Skeletal muscle tissue (tissue), 4 donors: ENCODE results near the gene LIN7C. TPM values are rescaled to one million over a fixed set of nuclear protein-coding genes. Genes with fewer than 3 reads are reported as not detected.
A peak's percentile ranks its signal among the peaks of the same experiment; 100 is the strongest.

Experiments
- H3K27ac ChIP-seq: one replicate; pipeline ENCODE4 v1.7.0; 2013; ENCODE audit warnings: mild to moderate bottlenecking, low read depth, low read length, inconsistent platforms
- H3K27me3 ChIP-seq, 3 donors: one replicate each; pipeline ENCODE4 v1.7.0; 2013; ENCODE audit warnings: low read length in 3 of 3; ENCODE audit not compliant: control insufficient read depth in 3 of 3, insufficient read depth in 3 of 3
- H3K36me3 ChIP-seq, 3 donors: one replicate each; pipeline ENCODE4 v1.7.0; 2013; ENCODE audit warnings: low read length in 3 of 3; ENCODE audit not compliant: control insufficient read depth in 3 of 3, insufficient read depth in 3 of 3
- H3K4me1 ChIP-seq, 3 donors: one replicate each; pipeline ENCODE4 v1.7.0; 2013; ENCODE audit warnings: low read length in 3 of 3, mild to moderate bottlenecking in 3 of 3; ENCODE audit not compliant: control insufficient read depth in 3 of 3, insufficient read depth in 3 of 3
- H3K4me3 ChIP-seq, 3 donors: one replicate each; pipeline ENCODE4 v1.7.0; 2013; ENCODE audit warnings: low read length in 3 of 3
- H3K9ac ChIP-seq, 3 donors: one replicate each; pipeline ENCODE4 v1.7.0; 2013; ENCODE audit warnings: low read length in 3 of 3, mild to moderate bottlenecking in 3 of 3, moderate library complexity in 2 of 3, low read depth in 1 of 3
- H3K9me3 ChIP-seq, 3 donors: one replicate each; pipeline ENCODE4 v1.7.0; 2013; ENCODE audit warnings: low read length in 3 of 3; ENCODE audit not compliant: control insufficient read depth in 3 of 3
- total RNA-seq: library from RNA; depleted of rRNA; stranded (reverse); fragments of >200 nt; gene quantifications from one replicate; pipeline ENCODE4 v1.2.3, GENCODE V29; 2014
- donor health status: Osteomylitis.

Gene LIN7C
- 29.7 TPM for total RNA-seq

DNA sequence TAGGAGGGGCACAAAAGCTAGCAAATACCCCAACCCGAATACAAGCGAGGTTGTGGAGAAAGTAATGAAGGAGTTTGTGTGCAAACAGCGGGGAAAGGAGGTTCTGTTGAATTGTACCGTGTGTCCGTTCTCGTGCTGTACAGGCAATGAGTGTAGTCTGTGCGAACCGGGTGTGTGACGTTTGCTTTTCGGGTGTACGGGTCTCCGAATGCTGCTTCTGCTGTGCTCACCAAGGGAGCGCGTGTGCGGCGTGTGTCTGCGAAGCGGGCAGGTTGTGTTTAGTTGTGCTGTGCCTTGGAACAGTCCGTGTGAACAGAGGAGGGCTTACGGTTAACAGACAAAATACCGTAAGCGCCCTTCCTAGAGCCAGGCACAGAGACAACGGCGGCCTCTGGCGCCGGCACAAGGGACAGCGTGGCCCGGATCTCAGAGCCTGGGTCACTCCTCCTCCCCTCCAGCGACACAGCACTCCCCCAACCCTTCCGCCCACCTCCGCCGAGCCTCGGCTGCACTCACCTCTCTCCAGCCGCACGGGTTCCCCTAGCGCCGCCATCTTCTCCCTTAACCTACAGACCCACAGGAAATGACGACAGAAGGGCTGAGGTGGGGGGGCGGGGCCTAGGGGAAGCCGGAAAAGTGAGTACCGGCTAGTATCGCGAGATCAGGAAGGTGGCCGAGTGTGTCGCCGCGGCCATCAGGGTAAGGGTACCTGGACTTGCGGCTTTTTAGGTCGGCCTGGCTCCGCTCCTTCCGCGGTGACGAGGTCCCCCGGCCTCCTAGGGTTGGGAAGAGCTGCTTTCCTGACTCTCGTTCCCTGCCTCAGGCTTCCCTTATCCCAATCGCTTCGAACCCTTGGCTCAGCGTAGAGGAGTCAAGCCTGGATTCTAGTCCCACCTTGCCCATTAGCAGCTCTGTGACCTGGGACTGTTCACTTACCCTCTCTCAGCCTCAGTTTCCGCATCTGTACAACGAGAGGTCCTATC lies at the start of gene LIN7C:
TSS of gene LIN7C (minus strand) at position 570 of the 983 bp plus-strand sequence. CDS start at position 553, 17 bp downstream.
- H3K9ac ChIP-seq: peak within 1 kb of the TSS; percentile 91 to 98 (median 95)
- H3K27me3 ChIP-seq: no peaks in the 10 kb centered on the region
- peak within 1 kb of the TSS; percentile 97 to 100 (median 100) for H3K4me3 ChIP-seq
- peaks cover 0 to 6% (median 2%) of the 10 kb centered on the region in 3 donors for H3K36me3 ChIP-seq
- H3K27ac ChIP-seq: peak within 1 kb of the TSS; percentile 87
- H3K9me3 ChIP-seq: no peaks in the 10 kb centered on the region
- H3K4me1 ChIP-seq: peaks cover 9 to 19% (median 18%) of the 10 kb centered on the region in 3 donors

DNA sequence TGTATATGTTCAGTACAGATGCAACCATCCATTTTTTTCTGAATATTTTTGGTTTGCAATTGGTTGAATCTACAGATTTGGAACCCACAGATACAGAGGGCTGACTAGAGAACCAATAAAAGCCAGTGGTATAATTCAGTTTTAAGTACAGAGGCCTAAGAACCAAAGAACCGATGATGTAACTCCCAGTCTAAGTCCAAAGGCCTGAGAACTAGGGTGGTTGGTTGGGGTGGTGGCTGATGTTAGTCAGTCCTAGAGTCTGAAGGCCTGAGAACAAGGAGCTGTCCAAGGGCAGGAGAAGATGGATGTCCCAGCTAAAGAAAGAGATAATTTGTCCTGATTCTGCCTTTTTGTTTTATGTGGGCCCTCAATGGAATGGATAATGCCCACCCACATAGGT lies 48.7 kb upstream of the LIN7C start:
- peaks cover 0 to 3% (median 0%) of the 10 kb centered on the region in 3 donors for H3K4me1 ChIP-seq
- no peaks in the 10 kb centered on the region for H3K36me3 ChIP-seq
- H3K9ac ChIP-seq: no peak overlapping the region
- no peaks in the 10 kb centered on the region for H3K9me3 ChIP-seq
- H3K4me3 ChIP-seq: no peak overlapping the region
- no peak overlapping the region for H3K27ac ChIP-seq
- H3K27me3 ChIP-seq: no peaks in the 10 kb centered on the region

DNA sequence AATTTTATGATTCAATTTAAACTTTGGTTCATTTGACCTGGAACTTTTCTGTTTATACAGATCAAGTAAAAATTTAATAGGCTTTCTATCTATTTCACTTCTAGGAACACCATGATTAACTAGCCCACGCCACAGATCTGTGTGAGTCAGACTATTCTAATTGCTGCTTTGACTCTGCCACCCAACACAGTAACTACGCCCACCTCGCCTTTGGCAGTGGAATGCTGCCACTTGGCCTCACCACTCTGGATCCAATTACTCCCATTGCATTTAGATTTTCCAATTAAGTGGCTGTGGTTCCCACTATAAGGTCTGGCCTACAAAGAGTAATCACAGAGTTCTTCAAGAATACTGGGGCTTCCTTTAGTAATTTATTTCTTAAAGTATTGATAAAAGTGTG lies 46.6 kb upstream of the LIN7C start:
- Histone ChIP-seq H3K36me3 (no peaks in the 10 kb centered on the region), H3K4me3 (no peak overlapping the region), H3K27ac (no peak overlapping the region), H3K4me1 (peaks cover 0 to 3% (median 0%) of the 10 kb centered on the region in 3 donors), H3K27me3 (no peaks in the 10 kb centered on the region), H3K9me3 (no peaks in the 10 kb centered on the region), H3K9ac (no peak overlapping the region)

- no peak overlapping the region for H3K4me3 ChIP-seq
- peaks cover 0 to 3% (median 0%) of the 10 kb centered on the region in 3 donors for H3K4me1 ChIP-seq
- no peaks in the 10 kb centered on the region for H3K27me3 ChIP-seq
- H3K9ac ChIP-seq: no peak overlapping the region
- no peaks in the 10 kb centered on the region for H3K36me3 ChIP-seq
- no peaks in the 10 kb centered on the region for H3K9me3 ChIP-seq
- H3K27ac ChIP-seq: no peak overlapping the region
Observed at GRCh38 chr11:27552341-27552740, 45.8 kb upstream of the LIN7C start.

- H3K4me1 ChIP-seq: peaks cover 0 to 3% (median 0%) of the 10 kb centered on the region in 3 donors
- no peak overlapping the region for H3K27ac ChIP-seq
- H3K9ac ChIP-seq: no peak overlapping the region
- H3K4me3 ChIP-seq: no peak overlapping the region
- no peaks in the 10 kb centered on the region for H3K36me3 ChIP-seq
- no peaks in the 10 kb centered on the region for H3K27me3 ChIP-seq
- no peaks in the 10 kb centered on the region for H3K9me3 ChIP-seq
Observed at GRCh38 chr11:27551127-27551526, 44.6 kb upstream of the LIN7C start.

DNA sequence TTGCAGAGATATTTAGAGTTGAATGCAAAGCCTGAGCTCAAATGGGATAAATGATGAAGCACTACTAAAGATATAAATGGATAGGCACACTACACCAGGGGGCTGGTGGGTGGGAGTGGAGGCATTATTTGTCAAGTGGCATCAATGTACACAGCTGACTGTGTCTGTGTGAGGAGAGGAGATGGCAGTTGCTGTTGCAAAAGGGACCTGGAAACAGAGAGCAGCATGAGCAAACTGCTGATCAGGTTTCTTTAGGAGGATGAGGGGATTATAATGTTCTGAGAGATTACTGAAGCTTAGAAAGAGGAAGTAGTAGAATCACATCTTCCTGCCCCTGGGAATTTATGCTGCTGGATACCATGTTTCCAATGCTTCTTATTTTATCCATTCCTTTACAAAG lies 39.4 kb upstream of the LIN7C start:
- Histone ChIP-seq H3K4me3 (no peak overlapping the region), H3K9ac (no peak overlapping the region), H3K4me1 (no peaks in the 10 kb centered on the region), H3K36me3 (no peaks in the 10 kb centered on the region), H3K27ac (no peak overlapping the region), H3K9me3 (no peaks in the 10 kb centered on the region), H3K27me3 (no peaks in the 10 kb centered on the region)

DNA sequence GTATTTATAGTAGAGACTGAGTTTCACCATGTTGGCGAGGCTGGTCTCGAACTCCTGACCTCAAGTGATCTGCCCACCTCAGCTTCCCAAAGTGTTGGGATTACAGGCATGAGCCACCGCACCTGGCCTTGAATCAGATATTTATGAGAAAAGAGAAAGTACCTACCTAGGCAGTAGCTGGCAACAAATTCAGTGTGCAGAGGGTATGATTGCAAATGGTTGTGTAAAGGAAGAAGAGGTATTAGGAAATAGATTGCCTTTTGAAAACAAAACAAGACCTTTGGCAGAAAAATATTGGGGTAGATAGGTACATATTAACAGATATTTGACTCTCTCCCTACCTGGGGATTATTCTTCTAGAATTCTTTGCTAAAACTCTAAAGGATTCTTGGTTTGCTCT lies 38.5 kb upstream of the LIN7C start:
- no peaks in the 10 kb centered on the region for H3K36me3 ChIP-seq
- no peak overlapping the region for H3K9ac ChIP-seq
- H3K27me3 ChIP-seq: no peaks in the 10 kb centered on the region
- H3K9me3 ChIP-seq: no peaks in the 10 kb centered on the region
- no peak overlapping the region for H3K4me3 ChIP-seq
- H3K27ac ChIP-seq: no peak overlapping the region
- H3K4me1 ChIP-seq: no peaks in the 10 kb centered on the region

- Histone ChIP-seq H3K9ac (no peak overlapping the region), H3K27ac (no peak overlapping the region), H3K4me3 (no peak overlapping the region), H3K36me3 (no peaks in the 10 kb centered on the region), H3K4me1 (no peaks in the 10 kb centered on the region), H3K27me3 (no peaks in the 10 kb centered on the region), H3K9me3 (no peaks in the 10 kb centered on the region)
Observed at GRCh38 chr11:27541790-27542189, 35.2 kb upstream of the LIN7C start.

- Histone ChIP-seq H3K9me3 (no peaks in the 10 kb centered on the region), H3K36me3 (no peaks in the 10 kb centered on the region), H3K27me3 (no peaks in the 10 kb centered on the region), H3K27ac (no peak overlapping the region), H3K4me1 (no peaks in the 10 kb centered on the region), H3K9ac (no peak overlapping the region), H3K4me3 (no peak overlapping the region)
Observed at GRCh38 chr11:27540051-27540450, 33.5 kb upstream of the LIN7C start.

DNA sequence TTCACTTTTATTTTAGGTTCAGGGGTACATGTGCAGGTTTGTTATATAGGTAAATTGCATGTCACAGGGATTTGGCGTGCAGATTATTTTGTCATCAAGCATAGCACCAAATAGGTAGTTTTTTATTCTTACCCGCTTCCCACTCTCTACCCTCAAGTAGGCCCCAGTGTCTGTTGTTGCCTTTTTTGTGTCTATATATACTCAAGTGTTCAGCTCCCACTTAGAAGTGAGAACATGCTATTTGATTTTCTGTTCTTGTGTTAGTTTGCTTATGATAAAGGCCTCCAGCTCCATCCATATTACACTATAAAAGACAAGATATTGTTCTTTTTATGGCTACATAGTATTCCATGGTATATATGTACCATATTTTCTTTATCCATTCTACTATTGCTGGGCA lies 28.5 kb upstream of the LIN7C start:
- no peak overlapping the region for H3K9ac ChIP-seq
- no peak overlapping the region for H3K4me3 ChIP-seq
- H3K36me3 ChIP-seq: no peaks in the 10 kb centered on the region
- H3K4me1 ChIP-seq: no peaks in the 10 kb centered on the region
- H3K9me3 ChIP-seq: no peaks in the 10 kb centered on the region
- H3K27me3 ChIP-seq: no peaks in the 10 kb centered on the region
- H3K27ac ChIP-seq: no peak overlapping the region
